Upper lobe of left lung (tissue), 4 donors: ENCODE data around the gene BCS1L.

Source experiments
- CTCF ChIP-seq, 6 experiments: fragments of 450-650 bp in 4 of 6; fragments of 200-600 bp in 2 of 6; sonication (generic) in 2 of 6; IDR thresholded peaks; one replicate each; pipeline ENCODE4 v1.5.1; 2016 to 2019; ENCODE audit warnings: antibody characterized with exemption in 6 of 6
- EP300 ChIP-seq, 4 donors: sonication (generic); formaldehyde crosslinking; IDR thresholded peaks; one replicate each; pipeline ENCODE4 v1.5.1; 2017; ENCODE audit warnings: antibody characterized with exemption in 4 of 4, control low read depth in 2 of 4
- POLR2A ChIP-seq, 4 donors: fragments of 450-650 bp; IDR thresholded peaks; one replicate each; pipeline ENCODE4 v1.5.1; 2016 to 2017; ENCODE audit warnings: antibody characterized with exemption in 4 of 4, mild to moderate bottlenecking in 2 of 4
- POLR2AphosphoS5 ChIP-seq, 2 donors: sonication (generic); formaldehyde crosslinking; IDR thresholded peaks; one replicate each; pipeline ENCODE4 v1.5.1; 2017; ENCODE audit warnings: antibody characterized with exemption in 2 of 2

DNA sequence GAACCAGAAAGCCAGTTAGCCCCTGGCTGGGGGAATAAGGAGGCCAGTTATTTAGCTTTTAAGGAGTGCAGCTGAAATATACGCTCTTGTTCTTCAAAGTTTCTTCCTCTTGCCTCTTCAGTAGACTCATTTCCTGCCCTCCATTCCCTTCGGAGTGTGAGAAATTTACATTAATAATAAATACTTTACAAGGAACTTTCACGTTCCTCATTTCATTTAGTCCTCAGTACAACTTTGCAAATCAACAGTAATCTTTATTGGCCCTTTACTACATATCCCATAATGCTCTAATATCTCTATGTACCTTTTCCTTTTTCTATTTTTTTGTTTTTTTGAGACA lies 36.1 kb upstream of the BCS1L start:
- no peak for TF ChIP-seq CTCF (IDR thresholded peaks at IDR 0.05)
- TF ChIP-seq POLR2A (IDR thresholded peaks at IDR 0.05): no peak
- no peak for TF ChIP-seq EP300 (IDR thresholded peaks at IDR 0.05)
- TF ChIP-seq POLR2AphosphoS5 (IDR thresholded peaks at IDR 0.05): no peak
